Measurements from ENCODE around the gene CDHR3. TPM values are rescaled to one million over a fixed set of nuclear protein-coding genes. Genes with fewer than 3 reads are reported as not detected.

The CDHR3 gene
- total RNA-seq, 1 experiment from 2014 or later = 19.1 TPM

GRCh38 chr7:106038916-106039315, 75.9 kb downstream of the CDHR3 start:
- ChIA-PET POLR2A (no interaction called here), CTCF (interaction anchor here (0.8 to 3.7 kb wide), 17 partner anchors 9 to 387 kb away, joined by 3 to 18 read pairs (median 4); no protein-coding TSS in a partner anchor)
- Mint-ChIP-seq H3K27me3 (ENCODE audit: low read depth) (0 out of 2 replicates have a peak, but pooled peaks cover 3% of the 10 kb centered on the region), H3K4me1 (peaks cover 23% of the 10 kb centered on the region), H3K27ac (no peak overlapping the region), H3K36me3 (no peaks in the 10 kb centered on the region), H3K4me3 (no peak overlapping the region), H3K9me3 (no peaks in the 10 kb centered on the region)
- ATAC-seq = no peak
- DNase-seq (ENCODE audit: low spot score) = no peak
- TF ChIP-seq HMGA2 (CRISPR knock-in tag; IDR thresholded peaks at IDR 0.05) = no peak
- TF ChIP-seq TCF7 (CRISPR knock-in tag; IDR thresholded peaks at IDR 0.05; ENCODE audit: low read depth) = no peak
- no peak for TF ChIP-seq ATF2 (CRISPR knock-in tag; IDR thresholded peaks at IDR 0.05; ENCODE audit: borderline replicate concordance, low read depth)
- TF ChIP-seq MLX (CRISPR knock-in tag; IDR thresholded peaks at IDR 0.05) = no peak
- TF ChIP-seq GTF2I (CRISPR knock-in tag; conservative IDR thresholded peaks at IDR 0.05) = no peak
- no peak for TF ChIP-seq ZNF396 (CRISPR knock-in tag; IDR thresholded peaks at IDR 0.05; ENCODE audit: borderline replicate concordance)
- no peak for TF ChIP-seq ERG (CRISPR knock-in tag; IDR thresholded peaks at IDR 0.05)
- TF ChIP-seq NR1H2 (CRISPR knock-in tag; IDR thresholded peaks at IDR 0.05) = no peak
- no peak for TF ChIP-seq CREM (CRISPR knock-in tag; IDR thresholded peaks at IDR 0.05)
- no peak for TF ChIP-seq ETV6 (CRISPR knock-in tag; IDR thresholded peaks at IDR 0.05)
- TF ChIP-seq NR3C1 (CRISPR knock-in tag; conservative IDR thresholded peaks at IDR 0.05; ENCODE audit: low read depth) = no peak
- TF ChIP-seq NFE2L1 (CRISPR knock-in tag; IDR thresholded peaks at IDR 0.05) = no peak
- no peak for TF ChIP-seq ZNF532 (CRISPR knock-in tag; IDR thresholded peaks at IDR 0.05; ENCODE audit: borderline replicate concordance)
- no peak for TF ChIP-seq NFATC4 (CRISPR knock-in tag; IDR thresholded peaks at IDR 0.05)
- no peak for TF ChIP-seq GABPB1 (CRISPR knock-in tag; IDR thresholded peaks at IDR 0.05)
- TF ChIP-seq CDX4 (CRISPR knock-in tag; IDR thresholded peaks at IDR 0.05; ENCODE audit: borderline replicate concordance) = no peak
- no peak for TF ChIP-seq ZNF263 (CRISPR knock-in tag; IDR thresholded peaks at IDR 0.05; ENCODE audit: low read depth)
- no peak for TF ChIP-seq ZNF416 (CRISPR knock-in tag; IDR thresholded peaks at IDR 0.05)
- TF ChIP-seq SOX15 (CRISPR knock-in tag; IDR thresholded peaks at IDR 0.05) = no peak
- TF ChIP-seq SP1 (CRISPR knock-in tag; conservative IDR thresholded peaks at IDR 0.05) = no peak
